SIG-M5 (cell line): ENCODE measurements around the gene DGKH.
"Not testable (repeated sequence)": the region's sequence is repeated elsewhere in the genome, so short reads cannot be mapped to it uniquely, and the experiment has no call there.

Experiments used
- DNase-seq: peaks from one replicate; lab custom pipeline; 2025; lab: John Stamatoyannopoulos, UW

DGKH gene

DNA sequence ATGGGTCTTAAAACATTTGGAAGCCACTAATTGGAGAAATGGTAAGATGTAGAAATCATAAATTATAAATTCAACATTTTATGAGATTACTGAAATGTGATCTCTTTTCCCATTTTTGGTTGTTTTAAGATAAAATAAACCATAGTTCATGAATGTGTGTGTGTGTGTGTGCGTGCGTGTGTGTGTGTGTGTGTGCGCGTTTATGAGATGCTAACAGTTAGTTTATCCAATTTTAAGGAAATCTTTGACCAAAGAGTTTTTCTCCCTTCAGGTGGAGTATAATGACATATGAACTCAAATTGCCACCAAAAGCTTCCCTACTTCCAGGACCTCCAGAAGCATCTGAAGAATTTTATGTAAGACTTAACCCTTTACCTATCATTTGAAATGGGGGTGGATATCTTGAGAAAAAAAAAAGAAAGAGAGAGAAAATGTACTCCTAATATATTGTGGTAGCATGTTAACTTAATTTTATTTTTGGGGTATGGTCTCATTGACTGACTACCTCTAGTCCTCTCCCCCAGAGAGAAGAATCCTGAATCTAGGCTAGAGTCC lies 125.4 kb downstream of the DGKH start:
- no peak for DNase-seq

DNA sequence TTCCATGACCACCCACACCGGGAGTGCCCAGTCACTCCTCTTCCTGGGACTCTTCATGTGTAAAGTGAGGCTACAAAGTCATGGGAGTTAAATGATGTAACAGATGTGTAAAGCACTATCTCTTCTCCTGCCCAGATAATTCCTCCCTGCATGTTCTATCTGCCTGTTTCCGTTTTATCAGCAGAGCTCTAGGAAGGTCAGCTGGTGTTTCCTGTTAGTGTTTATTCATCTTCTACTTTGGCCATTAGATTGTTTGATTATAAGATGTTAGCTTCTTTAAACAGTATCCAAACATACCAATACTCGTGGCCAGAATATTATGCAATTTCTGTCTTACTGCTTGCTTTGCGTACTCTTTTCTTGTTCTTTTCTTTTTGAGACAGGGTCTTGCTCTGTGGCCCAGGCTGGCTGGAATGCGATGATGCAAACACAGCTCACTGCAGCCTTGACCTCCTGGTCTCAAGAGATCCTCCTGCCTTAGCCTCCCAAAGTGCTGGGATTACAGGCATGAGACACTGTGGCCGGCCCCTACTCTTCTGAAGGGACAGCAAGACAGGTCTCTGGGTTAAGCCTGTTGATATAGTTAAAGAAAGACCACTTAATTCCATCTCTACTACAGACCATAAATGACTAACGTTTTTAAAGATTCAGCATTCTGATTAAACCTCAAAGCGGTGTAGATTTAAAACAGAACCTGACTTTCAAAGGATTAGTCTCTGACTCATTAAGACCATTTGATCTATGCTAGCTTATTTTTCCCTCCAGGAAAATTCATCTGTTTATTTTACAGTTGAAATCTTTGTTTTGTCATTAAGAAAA lies 126.1 kb downstream of the DGKH start:
- DNase-seq: no peak

DNA sequence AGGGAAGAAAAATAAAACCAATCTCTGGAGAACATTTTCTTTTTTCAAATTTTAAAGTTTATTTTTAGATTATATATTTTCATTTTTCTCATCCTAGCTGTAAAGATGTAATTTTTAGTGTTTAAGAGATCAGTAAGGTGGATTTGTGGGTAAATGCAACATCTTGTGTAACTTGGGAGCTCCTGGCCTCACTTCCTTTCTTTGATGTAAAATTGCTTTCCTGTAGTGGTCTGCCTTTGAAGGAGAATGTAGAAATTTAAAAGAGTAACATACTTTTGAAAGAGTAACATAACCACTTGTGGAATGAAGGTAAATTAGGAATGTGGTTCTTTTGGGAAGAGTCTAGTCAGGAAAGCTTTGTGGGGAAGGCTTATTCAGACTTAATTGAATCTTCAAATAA lies 127.8 kb downstream of the DGKH start:
- DNase-seq: no peak

DNA sequence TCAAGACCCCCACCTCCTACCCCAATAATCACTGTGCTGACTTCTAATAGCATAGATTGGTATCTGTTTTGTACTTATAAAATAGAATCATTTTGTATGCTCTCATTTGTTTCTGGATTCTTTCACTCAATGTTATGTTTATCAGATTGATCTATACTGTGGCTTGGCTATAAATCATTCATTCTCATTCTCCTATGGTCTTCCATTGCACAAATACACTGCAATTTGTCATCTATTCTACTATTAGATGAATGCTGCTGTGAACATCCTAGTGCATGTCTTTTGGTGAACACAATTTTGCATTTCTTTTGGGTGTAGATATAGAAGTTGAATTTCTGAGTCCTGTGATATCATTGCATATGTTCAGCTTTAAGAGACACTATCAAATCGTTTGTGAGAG lies 128.7 kb downstream of the DGKH start:
- no peak for DNase-seq

DNA sequence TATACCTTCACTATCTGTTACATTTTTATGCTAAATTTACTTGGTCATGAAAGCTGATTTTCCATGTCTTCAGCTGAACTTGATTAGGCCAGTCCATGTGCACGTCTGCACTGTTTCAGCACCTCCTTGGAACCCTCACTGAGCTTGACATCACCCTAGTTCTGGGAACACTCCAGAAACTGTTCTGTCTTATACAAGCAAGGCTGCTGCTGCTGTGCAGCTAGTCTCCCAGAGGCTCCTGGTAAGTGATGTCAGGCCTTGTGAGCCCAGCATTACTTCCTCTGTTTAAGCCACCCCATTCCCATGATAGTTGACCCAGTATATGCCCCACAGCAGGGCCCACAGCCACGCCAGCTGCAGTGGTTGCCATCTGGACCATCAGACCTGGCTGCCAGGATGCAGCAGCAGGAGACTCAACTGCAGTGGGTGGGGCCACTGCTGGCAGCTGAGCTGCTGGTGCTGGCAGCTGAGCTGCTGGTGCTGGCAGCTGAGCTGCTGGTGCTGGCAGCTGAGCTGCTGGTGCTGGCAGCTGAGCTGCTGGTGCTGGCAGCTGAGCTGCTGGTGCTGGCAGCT lies 133.0 kb downstream of the DGKH start:
- DNase-seq: no peak

DNA sequence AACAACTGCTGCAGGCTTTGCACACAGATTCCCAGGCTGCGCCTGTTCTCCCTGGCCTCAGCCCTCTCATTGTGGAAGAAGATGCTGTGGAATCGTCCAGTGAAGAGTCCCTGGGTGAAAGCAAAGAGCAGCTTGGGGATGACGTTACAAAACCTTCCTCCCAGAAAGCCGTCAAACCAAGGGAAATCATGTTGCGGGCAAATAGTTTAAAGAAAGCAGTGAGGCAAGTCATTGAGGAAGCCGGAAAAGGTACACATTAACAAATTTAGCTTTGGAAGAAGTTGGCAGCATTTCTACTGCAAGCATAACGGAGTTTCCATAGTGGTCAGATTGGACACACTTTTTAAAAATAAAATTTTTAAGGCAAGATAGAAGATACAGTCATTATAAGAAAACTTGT lies 140.6 kb downstream of the DGKH start:
- DNase-seq: no peak

DNA sequence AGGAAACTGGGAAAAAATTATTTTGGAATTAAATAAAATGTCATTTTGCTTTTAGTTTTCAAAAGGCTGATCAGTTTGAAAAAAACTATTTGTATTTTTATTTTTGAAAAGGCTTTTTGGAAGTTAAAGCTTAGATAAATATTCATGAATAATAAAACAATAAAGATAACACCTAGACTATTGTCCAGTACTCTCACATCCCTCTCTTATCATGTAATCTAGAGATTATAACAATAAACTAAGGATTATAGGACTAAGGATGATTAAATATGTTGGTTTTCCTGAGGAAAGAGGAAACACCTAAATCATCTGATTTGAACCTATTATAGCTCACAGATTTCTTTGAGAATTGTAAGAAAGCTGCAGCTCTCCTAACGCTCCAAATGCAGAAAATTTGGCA lies 142.1 kb downstream of the DGKH start:
- no peak for DNase-seq

DNA sequence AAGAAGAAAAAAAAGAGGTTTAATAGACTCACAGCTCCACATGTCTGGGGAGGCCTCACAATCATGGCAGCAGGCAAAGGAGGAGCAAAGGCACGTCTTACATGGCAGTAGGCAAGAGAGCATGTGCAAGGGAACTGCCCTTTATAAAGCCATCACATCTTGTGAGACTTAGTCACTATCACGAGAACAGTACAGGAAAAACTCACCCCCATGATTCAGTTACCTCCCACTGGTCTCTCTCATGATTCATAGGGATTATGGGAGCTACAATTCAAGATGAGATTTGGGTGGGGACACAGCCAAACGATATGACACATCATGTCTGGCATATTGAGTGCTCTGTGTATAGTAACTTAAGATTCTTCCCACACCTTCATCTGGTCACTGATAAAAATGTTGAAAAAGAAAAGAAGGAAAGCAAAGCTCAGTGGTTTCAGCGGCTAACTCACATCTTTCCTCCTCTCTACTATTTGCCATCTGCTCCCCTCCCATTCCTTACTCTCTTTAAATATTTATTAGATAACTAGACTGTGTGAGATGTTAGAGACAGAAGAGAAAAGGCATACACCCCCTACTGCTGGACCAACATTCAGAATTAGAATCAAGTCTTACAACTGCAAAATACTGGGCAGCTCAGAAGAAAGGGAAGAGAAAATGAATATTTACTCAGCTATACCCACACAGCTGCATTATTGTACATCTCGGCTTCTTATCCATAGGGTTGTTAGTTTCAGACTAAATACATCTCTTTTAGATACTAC lies 163.4 kb downstream of the DGKH start:
- DNase-seq: no peak

DNA sequence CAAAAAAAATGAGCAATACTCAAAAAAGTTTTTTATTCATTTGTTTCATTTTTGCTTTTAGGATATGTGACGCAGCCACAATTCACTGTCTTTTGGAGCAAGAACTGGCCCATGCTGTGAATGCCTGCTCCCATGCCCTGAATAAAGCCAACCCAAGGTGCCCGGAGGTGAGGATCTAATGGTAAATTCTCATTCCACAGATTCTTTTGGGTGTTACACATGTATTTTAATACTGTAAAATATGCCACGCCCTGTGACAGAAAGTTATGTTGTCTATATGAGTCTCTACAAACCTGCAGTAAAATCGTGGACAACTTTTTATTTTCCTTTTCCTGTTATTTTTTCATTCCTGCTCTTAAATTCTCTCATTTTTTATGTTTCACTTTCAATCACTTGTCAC lies 166.0 kb downstream of the DGKH start:
- no peak for DNase-seq

DNA sequence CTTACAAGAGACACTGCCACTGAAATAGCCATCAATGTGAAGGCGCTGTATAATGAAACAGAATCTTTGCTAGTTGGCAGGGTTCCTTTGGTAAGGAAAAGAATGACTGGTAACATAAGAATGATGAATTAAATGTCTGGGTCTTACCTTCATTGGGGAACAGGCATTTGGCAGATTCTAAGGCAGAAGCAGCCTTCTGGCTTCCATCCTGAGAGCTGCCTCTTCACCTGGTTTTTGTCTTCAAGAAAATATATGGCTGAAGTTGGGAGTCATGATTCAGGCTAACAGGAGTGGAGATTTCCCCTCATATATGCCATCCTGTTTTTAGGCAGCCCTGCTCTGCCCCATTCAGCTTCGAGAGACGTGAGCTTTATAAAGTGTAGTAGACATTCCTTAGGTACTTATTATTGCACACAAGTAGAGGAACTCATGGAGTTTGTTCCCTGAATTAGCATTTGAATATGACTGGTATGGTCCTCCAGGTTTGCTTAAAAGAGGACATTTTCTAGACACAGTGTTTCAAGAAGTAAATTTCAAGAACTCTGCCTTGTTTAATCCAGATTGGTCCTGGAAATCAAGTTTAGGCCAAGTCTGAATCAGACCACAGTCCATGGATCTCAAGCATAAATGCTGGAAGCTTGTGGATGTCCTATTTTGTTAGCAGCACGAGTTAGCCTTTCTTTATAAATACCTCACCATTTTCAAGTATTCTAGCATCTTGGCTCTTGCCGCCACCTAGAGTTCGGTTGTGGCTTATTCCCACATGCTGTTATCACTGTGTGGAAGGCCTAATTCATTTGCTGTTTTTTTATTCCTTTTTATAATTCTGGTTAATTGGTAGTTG lies 167.4 kb downstream of the DGKH start:
- DNase-seq: no peak

DNA sequence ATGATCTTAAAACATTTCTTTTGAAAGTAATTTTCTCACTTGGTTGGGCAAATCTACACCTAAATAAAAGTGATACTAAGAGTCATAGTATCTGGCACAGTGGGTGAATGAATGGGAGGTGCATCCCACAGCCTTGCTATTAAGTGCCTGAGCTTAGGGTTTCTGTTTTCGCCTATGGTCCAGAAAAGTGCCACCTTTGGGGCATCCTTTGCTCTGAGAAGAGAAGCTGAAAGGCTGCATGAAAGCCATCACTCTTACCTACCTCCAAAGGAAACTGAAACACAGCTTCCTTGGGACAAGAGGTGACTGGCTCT lies 167.9 kb downstream of the DGKH start:
- no peak for DNase-seq

DNA sequence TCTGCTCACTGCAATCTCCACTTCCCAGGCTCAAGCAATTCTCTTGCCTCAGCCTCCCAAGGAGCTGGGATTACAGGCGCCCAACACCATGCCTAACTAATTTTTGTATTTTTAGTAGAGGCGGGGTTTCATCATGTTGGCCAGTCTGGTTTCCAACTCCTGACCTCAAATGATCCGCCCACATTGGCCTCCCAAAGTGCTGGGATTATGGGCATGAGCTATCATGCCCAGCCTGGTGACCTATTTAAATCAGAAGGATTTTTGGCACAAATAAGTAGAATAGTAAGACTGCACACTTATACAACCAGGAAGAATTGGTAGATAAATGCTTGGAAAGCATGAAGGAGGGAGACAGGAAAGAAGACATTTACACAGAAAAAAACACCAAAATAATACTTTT lies 170.1 kb downstream of the DGKH start:
- no peak for DNase-seq

DNA sequence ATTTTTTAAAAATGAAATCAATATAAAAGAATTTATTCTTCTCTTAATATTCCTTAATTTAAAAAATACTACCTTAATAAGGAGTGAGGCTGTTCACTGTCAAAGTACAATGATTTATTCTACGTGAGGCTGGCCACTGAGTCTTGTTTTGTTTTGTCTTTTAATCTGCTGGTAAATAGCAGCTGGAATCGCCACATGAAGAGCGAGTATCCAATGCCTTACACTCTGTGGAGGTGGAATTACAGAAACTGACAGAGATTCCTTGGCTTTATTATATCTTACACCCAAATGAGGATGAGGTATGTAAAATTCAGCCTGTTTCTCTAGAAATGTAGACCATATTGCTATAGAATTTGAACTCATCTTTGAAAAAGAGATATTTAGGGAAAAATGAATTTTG lies 170.6 kb downstream of the DGKH start:
- DNase-seq: no peak

DNA sequence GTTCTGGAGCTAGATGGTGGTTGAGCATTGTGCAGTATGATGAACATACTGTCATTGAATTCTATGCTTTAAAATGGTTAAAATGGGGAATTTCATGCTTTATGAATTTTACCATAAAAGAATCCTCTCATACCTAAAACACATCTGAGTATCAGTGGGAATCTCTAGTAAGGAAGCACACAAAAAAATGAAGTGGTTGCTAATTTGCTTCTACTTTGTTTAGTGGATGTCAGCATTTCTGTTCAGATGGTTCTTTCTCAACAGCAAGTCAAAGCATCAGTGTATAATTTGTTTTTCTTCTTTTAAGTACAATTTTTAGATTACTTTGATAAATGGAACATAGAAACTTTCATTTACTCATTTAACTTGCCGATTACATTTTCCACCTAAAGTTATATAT lies 171.4 kb downstream of the DGKH start:
- DNase-seq: no peak

DNA sequence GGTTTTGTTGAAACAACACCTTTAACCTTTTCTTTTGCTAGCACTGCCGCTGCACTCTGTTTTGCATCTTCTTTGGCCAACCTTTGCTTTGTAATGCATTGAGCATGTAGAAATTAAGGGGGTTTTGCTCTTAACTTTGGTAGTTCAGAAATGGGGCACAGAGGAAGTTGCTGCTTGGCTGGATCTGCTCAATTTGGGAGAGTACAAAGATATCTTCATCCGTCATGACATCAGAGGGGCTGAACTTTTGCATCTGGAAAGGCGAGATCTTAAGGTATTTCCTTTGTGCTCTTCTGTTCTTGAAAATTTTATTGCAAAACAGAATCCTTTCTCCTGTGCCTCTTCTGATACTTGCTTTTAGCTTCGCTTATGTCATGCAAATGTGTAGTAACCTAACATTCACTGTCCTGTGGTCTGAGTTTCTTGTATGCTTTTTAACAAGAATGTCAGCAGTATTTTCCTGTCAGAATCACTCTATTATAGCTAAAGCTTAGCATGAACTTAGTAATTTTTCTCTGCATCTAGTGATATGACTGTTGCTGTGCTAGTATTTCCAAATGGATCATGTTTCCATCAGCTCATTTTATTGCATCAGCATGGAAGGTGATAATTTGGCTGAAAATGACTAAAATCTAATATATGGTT lies 172.8 kb downstream of the DGKH start:
- no peak for DNase-seq

DNA sequence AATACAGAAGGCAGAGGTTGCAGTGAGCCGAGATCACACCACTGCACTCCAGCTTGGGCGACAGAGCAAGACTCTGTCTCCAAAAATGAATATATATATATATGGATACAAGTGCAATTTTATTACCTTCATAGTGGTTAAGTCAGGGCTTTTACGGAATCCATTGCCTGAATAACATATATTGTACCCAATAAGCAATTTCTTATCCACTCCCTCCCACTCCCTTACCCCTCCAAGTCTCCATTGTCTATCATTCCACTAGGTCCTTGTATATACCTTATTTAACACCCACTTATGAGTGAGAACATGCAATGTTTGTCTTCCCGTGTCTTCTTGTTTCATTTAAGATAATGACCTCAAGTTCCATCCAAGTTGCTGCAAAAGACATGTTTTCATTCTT lies 175.2 kb downstream of the DGKH start:
- DNase-seq: no peak

DNA sequence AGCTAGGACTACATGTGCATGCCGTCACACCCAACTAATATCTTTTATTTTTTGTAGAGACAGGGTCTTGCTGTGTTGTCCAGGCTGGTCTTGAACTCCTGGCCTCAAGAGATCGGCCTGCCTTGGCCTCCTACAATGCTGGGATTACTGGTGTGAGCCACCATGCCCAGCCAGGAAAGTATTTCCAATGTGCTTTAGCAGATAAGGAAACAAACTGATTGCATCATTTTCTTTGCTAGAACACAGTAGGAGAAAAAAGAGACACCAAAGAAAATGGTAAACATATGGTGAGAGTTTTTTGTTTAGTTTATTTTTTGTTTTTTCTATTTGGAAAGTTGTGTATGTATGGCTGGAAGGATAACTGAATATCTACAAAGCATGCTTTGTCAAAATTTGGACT lies 176.6 kb downstream of the DGKH start:
- DNase-seq: no peak

DNA sequence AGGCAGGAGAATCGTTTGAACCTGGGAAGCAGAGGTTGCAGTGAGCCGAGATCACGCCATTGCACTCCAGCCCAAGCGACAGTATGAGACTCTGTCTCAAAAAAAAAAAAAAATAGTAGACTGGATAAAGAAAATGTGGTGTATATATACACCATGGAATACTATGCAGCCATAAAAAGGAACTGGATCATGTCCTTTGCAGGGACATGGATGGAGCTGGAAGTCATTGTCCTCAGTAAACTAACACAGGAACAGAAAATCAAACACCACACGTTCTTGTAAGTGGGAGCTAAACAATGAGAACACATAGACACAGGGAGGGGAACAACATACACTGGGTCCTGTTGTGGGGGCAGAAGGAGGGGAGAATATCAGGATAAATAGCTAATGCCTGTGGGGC lies 178.3 kb downstream of the DGKH start:
- DNase-seq: not testable (repeated sequence)

DNA sequence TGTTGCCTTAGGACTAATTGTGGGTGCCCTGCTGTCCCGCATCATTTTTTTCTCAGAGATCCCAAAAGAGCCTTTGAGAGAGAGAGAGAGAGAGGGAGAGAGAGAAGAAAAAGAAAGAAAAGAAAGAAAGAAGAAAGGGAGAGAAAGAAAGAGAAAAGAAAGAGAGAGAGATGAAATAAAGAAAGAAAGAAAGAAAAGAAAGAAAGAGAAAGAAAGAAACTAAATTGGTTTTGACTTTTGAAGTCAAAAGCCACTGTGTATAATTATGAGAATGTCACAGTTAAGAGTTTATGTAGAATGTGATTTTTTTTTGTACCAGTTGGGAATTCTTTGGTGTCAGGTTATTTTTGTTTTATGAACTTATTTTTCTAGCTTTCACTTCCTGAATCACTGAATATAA lies 180.1 kb downstream of the DGKH start:
- no peak for DNase-seq

DNA sequence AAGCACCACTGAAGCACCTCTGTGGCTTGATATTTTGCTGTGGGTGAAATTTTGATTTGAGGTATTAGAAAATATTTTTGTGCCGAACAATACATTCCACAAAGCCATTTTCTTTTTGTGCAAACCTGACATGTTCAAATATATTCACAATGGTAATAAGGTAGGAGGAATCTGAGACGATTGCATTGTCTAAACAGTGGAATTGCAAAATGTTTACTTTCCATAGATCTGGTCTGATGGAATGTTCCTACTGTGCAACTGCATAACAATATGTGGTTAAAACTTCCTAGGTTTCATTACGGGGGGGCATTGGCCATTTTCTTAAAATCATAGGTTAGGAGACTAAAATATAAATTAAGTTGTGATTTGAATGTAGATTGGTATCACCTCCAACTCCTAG lies 180.8 kb downstream of the DGKH start:
- DNase-seq: no peak

DNA sequence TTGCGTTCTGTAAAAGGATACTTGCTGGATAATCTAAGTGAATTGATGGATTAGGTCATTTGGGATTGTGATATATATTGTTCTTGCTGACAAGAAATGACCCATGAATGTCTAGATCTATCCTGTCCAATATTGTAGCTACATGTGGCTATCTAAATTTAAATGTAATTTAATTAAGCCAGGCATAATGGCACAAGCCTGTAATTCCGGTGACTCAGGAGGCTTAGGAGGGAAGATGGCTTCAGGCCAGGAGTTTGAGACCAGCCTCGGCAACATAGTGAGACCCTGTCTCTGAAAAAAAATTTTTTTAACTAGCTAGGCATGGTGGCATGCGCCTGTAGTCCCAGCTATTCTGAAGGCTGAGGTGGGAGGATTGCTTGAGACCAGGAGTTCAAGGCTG lies 184.2 kb downstream of the DGKH start:
- no peak for DNase-seq

DNA sequence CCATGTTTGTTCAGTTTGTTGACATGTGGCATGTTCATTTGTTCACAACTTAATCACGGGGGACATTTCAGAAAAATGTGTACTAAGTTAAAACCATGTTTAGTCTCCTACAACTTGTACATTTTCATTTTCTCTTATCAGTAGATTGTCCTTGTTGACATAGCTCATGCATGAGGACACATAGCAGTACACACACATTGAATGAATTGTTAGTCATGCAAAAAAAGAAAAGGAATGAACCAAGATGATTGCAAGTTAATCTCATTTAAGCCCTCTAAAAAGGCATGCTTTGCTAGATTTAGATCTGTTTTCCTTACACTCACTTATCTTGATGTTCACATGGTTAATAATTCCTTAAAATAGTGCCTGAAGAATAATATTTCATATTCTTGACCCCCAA lies 185.3 kb downstream of the DGKH start:
- DNase-seq: no peak
